ENCODE measurements around the gene FMO3. TPM values are rescaled to one million over a fixed set of nuclear protein-coding genes. Genes with fewer than 3 reads are reported as not detected.

Gene FMO3
- polyA plus RNA-seq, 1 donor: 0.19 TPM

DNA sequence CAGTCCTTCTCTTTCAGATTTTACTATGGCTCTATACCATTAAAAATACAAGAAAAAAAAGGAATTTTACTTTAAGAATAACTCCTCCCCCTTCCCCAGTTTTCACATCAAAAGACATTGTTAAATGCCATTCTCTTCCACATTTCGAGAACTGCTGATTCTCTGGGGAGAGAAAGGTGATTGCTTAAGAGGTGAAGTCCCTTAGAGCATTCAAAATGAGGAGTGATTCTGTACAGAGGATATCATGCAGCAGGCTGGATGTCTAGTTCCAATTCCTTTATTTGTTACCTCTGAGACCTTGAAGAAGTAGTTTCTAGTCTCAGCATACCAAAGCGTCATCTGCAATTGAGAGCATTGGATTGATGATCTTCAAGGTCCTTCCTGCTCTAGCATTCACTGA is 46.9 kb downstream of the FMO3 start:
- H3K27ac ChIP-seq (ENCODE audit: low read length): no peak overlapping the region
- H3K36me3 ChIP-seq (ENCODE audit: control insufficient read depth, insufficient read depth, low read length): no peaks in the 10 kb centered on the region
- H3K9me3 ChIP-seq (ENCODE audit: control insufficient read depth, low read depth, low read length): no peaks in the 10 kb centered on the region
- WGBS (ENCODE audit: insufficient coverage, low lambda C conversion rate): 80% methylated on average over 1 of the region's 2 CpGs
- no peak for DNase-seq
- no peak overlapping the region for H3K4me3 ChIP-seq (ENCODE audit: low read length)
- H3K27me3 ChIP-seq (ENCODE audit: control insufficient read depth, insufficient read depth, low read length): no peaks in the 10 kb centered on the region
- H3K4me1 ChIP-seq (ENCODE audit: control insufficient read depth, insufficient read depth, low read length): peaks cover 11% of the 10 kb centered on the region

DNA sequence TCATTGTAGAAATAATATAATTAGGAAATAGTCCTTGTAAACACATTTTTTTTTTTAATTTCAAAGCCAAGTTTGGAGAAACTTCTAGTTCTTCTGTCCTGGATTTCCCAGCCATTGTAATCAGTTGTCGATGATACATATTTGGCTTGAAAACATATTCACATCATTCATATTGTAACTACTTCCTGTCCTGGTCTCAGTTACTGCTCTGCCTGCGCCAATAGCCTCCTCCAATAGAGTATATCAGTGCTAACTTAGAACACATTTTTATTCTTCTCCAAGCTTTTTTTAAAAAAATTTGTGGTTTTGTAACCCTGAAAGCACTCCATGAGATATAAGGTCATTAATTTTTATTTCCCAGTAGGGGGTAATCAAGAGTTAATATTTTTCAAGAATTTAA is 48.3 kb downstream of the FMO3 start:
- Histone ChIP-seq H3K27me3 (ENCODE audit: control insufficient read depth, insufficient read depth, low read length) (no peaks in the 10 kb centered on the region), H3K4me1 (ENCODE audit: control insufficient read depth, insufficient read depth, low read length) (peaks cover 11% of the 10 kb centered on the region), H3K4me3 (ENCODE audit: low read length) (no peak overlapping the region), H3K36me3 (ENCODE audit: control insufficient read depth, insufficient read depth, low read length) (no peaks in the 10 kb centered on the region), H3K27ac (ENCODE audit: low read length) (no peak overlapping the region), H3K9me3 (ENCODE audit: control insufficient read depth, low read depth, low read length) (no peaks in the 10 kb centered on the region)
- 100% methylated on average over 1 of the region's 2 CpGs for WGBS (ENCODE audit: insufficient coverage, low lambda C conversion rate)
- DNase-seq: no peak

DNA sequence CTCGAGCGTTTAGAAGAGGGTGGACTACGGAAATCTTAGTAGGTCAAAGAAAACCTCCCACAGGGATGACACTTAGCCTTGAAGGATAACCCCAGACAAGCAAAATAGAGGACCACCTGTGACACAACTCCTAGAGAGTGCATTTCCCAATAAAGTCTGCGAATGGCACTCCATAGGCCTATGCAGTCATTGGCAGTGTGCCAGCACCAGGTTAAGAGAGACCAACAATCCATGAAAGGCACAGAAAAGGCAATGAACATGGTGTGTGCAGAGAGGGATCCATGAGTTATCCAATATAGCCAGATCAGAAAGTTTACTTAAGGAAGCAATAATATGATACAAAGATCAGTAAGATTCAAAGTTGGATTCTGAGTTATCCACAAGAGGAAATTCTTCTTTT is 49.2 kb downstream of the FMO3 start:
- WGBS (ENCODE audit: insufficient coverage, low lambda C conversion rate): 100% methylated on average over 3 of the region's 4 CpGs
- H3K27me3 ChIP-seq (ENCODE audit: control insufficient read depth, insufficient read depth, low read length): no peaks in the 10 kb centered on the region
- DNase-seq: no peak

DNA sequence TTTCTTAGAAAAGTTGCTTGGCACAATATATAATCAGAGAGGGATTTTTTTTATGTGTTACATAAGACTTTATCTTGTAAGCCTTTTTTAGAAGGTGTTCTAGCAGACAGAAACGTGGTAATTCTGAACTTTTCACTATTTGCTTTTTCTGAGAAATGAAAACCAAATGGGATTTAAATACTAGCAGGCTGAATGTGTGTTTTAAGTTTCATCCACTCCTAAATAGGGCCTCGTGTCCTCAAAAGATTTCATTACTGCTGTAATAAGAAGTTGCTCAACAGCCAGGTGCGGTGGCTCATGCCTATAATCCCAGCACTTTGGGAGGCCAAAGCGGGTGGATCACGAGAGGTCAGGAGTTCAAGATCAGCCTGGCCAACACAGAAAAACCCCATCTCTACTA is 49.7 kb downstream of the FMO3 start:
- Histone ChIP-seq H3K27me3 (ENCODE audit: control insufficient read depth, insufficient read depth, low read length) (no peaks in the 10 kb centered on the region), H3K4me3 (ENCODE audit: low read length) (no peak overlapping the region), H3K4me1 (ENCODE audit: control insufficient read depth, insufficient read depth, low read length) (peaks cover 11% of the 10 kb centered on the region), H3K9me3 (ENCODE audit: control insufficient read depth, low read depth, low read length) (no peaks in the 10 kb centered on the region), H3K27ac (ENCODE audit: low read length) (no peak overlapping the region), H3K36me3 (ENCODE audit: control insufficient read depth, insufficient read depth, low read length) (no peaks in the 10 kb centered on the region)
- no CpG with 5 or more reads among the region's 5 CpGs for WGBS (ENCODE audit: insufficient coverage, low lambda C conversion rate)
- DNase-seq: no peak

More for the DNA sequence above, 49.2 kb downstream of the FMO3 start:
- Histone ChIP-seq H3K4me1 (ENCODE audit: control insufficient read depth, insufficient read depth, low read length) (peaks cover 11% of the 10 kb centered on the region), H3K27ac (ENCODE audit: low read length) (no peak overlapping the region), H3K4me3 (ENCODE audit: low read length) (no peak overlapping the region), H3K9me3 (ENCODE audit: control insufficient read depth, low read depth, low read length) (no peaks in the 10 kb centered on the region), H3K36me3 (ENCODE audit: control insufficient read depth, insufficient read depth, low read length) (no peaks in the 10 kb centered on the region)

DNA sequence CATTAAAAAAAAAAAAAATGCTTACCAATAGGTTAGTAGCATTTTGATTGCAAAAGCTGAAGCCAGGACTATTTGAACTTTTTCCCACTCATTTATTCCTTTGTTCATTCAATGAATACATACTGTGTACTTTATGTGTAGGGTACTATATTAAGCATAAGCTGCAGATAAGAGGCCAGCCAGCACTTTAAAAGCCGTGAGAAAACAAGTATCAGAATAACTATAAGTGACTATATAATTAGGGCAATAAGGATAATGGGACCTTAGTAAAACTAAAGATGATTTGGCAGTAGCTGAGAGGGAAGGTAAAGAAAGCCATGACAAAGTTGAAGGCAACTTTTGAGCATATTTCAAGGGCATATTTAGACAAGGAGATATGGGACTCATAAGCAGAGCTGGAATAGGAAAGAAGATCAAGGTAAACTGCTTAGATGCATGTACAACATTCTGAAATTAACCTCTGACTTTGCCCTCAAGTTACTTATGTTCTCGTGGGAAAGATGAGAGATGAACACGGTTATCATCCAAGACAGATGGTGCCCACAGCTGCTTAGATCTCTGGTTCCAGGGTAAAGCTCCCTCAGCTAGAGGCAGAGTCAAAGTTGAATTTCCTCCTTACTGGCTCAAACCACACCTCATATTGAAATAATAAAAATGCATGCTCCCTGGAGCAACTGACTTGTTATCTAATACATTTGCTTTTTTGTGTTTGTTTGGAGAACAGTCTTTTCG is 50.4 kb downstream of the FMO3 start:
- Histone ChIP-seq H3K36me3 (ENCODE audit: control insufficient read depth, insufficient read depth, low read length) (no peaks in the 10 kb centered on the region), H3K27me3 (ENCODE audit: control insufficient read depth, insufficient read depth, low read length) (no peaks in the 10 kb centered on the region), H3K4me1 (ENCODE audit: control insufficient read depth, insufficient read depth, low read length) (peaks cover 11% of the 10 kb centered on the region), H3K4me3 (ENCODE audit: low read length) (no peak overlapping the region), H3K27ac (ENCODE audit: low read length) (no peak overlapping the region), H3K9me3 (ENCODE audit: control insufficient read depth, low read depth, low read length) (no peaks in the 10 kb centered on the region)
- DNase-seq: no peak
- WGBS (ENCODE audit: insufficient coverage, low lambda C conversion rate): 80% methylated on average over 1 of the region's 4 CpGs

DNA sequence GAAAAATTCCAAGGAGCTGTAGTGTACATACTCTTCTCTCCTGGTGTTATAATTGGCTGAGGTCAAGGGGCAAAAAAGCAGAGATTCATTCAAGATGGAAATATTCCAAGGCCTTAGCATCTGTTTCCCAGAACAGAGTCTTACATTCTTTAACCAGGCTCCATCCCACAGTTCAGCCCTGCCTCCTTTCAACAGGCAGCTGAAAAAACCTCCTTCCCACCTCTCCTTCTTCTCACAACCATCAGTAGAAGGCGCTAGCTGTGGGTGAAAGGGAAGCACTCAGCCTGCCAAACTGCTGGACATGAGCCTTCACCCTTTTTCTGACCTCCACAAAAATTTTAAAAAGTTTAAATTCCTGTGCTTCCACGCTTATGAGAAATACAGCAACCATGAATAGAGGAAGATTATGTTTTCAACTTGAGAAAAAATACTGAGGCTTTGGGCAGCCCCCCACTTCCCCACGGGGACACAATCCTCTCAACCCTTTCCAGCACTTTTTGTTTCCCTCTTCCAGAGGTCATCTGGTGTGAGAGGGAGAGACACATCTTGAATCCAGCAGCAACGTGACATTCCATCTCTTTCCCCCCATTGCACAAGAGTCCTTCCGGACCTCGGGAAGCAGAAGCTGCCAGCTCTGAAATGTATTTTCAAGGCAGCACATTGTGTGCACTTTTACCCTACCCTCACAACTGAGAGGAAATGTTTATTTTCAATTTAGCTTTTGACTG is 51.1 kb downstream of the FMO3 start:
- 100% methylated on average over 2 of the region's 6 CpGs for WGBS (ENCODE audit: insufficient coverage, low lambda C conversion rate)
- H3K4me1 ChIP-seq (ENCODE audit: control insufficient read depth, insufficient read depth, low read length): peaks cover 11% of the 10 kb centered on the region
- no peaks in the 10 kb centered on the region for H3K36me3 ChIP-seq (ENCODE audit: control insufficient read depth, insufficient read depth, low read length)
- no peaks in the 10 kb centered on the region for H3K9me3 ChIP-seq (ENCODE audit: control insufficient read depth, low read depth, low read length)
- no peaks in the 10 kb centered on the region for H3K27me3 ChIP-seq (ENCODE audit: control insufficient read depth, insufficient read depth, low read length)
- DNase-seq: peak in 1 of 2 donors; percentile 39
- H3K4me3 ChIP-seq (ENCODE audit: low read length): no peak overlapping the region
- H3K27ac ChIP-seq (ENCODE audit: low read length): no peak overlapping the region

DNA sequence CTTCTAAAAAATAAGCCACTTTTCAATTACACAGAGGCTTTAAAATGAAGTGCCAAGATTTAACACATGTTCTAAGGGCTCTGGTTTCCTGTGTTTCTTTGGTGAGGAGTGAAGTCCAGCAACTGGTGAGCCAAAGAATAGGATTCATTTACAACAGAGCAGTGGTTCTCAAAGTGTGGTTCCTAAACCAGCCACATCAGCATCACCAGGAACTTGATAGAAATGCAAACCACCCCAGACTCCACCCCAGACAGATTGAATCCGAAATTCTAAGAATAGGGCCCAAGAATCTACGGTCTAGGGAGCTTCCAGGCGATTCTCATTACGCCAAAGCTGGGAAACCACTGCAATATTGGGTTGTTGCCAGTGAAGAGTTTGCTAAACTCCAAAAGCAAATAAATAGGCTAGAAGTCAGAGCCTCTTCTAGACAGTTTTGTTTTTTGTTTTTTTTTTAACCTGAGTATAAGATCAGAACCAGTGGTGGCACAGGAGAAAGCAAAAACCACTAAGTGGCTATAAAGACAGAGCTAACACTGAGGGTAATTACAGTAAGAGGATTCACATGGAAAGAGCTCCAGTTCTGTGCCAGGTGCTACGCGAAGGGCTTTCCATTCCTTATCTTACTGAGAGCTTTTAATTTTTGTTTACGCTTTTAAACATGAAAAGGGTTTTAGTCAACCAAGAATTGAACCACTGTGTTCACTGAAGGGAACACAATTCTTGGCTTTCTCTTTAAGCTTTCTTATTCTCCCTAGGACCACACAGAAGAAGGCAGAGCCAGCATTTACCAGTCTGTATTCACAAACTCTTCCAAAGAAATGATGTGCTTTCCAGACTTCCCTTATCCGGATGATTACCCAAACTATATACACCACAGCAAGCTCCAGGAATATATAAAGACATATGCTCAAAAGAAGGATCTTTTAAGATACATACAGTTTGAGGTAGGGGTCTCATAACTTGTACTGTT is 52.0 kb downstream of the FMO3 start:
- Histone ChIP-seq H3K9me3 (ENCODE audit: control insufficient read depth, low read depth, low read length) (no peaks in the 10 kb centered on the region), H3K27me3 (ENCODE audit: control insufficient read depth, insufficient read depth, low read length) (no peaks in the 10 kb centered on the region), H3K4me3 (ENCODE audit: low read length) (no peak overlapping the region), H3K27ac (ENCODE audit: low read length) (no peak overlapping the region), H3K36me3 (ENCODE audit: control insufficient read depth, insufficient read depth, low read length) (no peaks in the 10 kb centered on the region), H3K4me1 (ENCODE audit: control insufficient read depth, insufficient read depth, low read length) (peaks cover 11% of the 10 kb centered on the region)
- DNase-seq: peak in 1 of 2 donors; percentile 27
- WGBS (ENCODE audit: insufficient coverage, low lambda C conversion rate): 63% methylated on average over 5 of the region's 8 CpGs

DNA sequence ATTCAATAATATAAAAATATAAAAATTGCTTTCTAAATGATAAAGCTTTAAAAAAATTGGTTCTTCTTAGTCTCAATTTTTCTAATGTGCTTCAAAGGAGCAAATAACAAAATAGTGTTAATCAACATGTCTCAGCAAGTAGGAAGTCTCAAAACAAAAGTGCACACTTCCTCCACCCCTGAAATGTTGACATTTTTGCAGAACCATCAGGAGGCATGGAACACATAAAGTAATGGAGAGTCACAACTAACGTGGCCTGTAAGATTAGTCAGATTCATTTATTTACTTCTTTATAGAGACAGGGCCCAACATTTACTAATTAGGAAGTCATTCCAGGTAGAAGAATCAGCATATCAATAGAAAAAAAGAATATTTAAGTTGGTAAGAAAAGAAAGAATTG is 59.5 kb downstream of the FMO3 start:
- no peaks in the 10 kb centered on the region for H3K27me3 ChIP-seq (ENCODE audit: control insufficient read depth, insufficient read depth, low read length)
- H3K4me3 ChIP-seq (ENCODE audit: low read length): no peak overlapping the region
- WGBS (ENCODE audit: insufficient coverage, low lambda C conversion rate): no CpG with 5 or more reads among the region's 1 CpG
- no peak for DNase-seq
- no peaks in the 10 kb centered on the region for H3K9me3 ChIP-seq (ENCODE audit: control insufficient read depth, low read depth, low read length)
- no peaks in the 10 kb centered on the region for H3K4me1 ChIP-seq (ENCODE audit: control insufficient read depth, insufficient read depth, low read length)
- H3K36me3 ChIP-seq (ENCODE audit: control insufficient read depth, insufficient read depth, low read length): no peaks in the 10 kb centered on the region
- H3K27ac ChIP-seq (ENCODE audit: low read length): no peak overlapping the region

DNA sequence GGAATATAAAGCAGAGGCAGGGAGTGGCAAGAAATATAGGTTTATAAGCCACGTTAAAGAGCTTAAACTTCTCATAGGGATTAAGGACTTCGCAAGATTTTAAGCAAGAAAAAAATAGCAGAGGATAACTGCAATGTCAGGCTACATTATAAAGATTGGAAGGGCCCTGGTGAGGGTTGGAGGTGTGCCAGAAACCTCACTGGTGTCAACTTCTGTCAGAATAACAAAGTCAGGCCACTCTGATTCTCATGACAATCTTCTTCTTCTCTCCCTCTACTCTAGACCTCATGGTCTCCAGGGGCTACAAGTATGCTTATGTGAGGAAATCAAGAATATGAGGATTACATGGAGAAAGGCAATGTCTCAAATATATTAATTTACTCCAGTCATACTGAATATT is 61.8 kb downstream of the FMO3 start:
- Histone ChIP-seq H3K27me3 (ENCODE audit: control insufficient read depth, insufficient read depth, low read length) (no peaks in the 10 kb centered on the region), H3K36me3 (ENCODE audit: control insufficient read depth, insufficient read depth, low read length) (no peaks in the 10 kb centered on the region), H3K4me3 (ENCODE audit: low read length) (no peak overlapping the region), H3K27ac (ENCODE audit: low read length) (no peak overlapping the region), H3K9me3 (ENCODE audit: control insufficient read depth, low read depth, low read length) (no peaks in the 10 kb centered on the region), H3K4me1 (ENCODE audit: control insufficient read depth, insufficient read depth, low read length) (no peaks in the 10 kb centered on the region)
- 42% methylated on average over 2 of the region's 2 CpGs for WGBS (ENCODE audit: insufficient coverage, low lambda C conversion rate)
- DNase-seq: no peak

DNA sequence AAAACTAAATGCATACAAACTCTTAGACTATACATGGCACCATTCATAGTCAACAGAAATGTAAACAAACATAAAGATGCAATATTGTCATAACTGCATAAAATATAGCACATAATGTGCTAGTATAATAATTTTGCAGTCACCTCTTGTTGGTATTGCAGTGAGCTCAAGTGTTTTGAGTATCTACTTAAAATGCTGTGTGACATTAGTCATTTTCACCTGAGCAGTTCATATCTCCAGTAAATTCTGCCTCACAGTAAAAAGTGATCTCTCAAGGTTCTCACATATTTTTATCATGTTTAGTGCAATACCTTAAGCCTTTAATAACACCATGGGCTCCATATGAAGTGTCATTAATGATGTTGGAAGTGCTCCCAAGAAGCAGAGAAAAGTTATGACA is 64.8 kb downstream of the FMO3 start:
- Histone ChIP-seq H3K27ac (ENCODE audit: low read length) (no peak overlapping the region), H3K27me3 (ENCODE audit: control insufficient read depth, insufficient read depth, low read length) (no peaks in the 10 kb centered on the region), H3K4me3 (ENCODE audit: low read length) (no peak overlapping the region), H3K4me1 (ENCODE audit: control insufficient read depth, insufficient read depth, low read length) (peaks cover 19% of the 10 kb centered on the region), H3K9me3 (ENCODE audit: control insufficient read depth, low read depth, low read length) (no peaks in the 10 kb centered on the region), H3K36me3 (ENCODE audit: control insufficient read depth, insufficient read depth, low read length) (no peaks in the 10 kb centered on the region)
- DNase-seq: no peak
